Measurements from ENCODE around the gene TMEM81. TPM values are rescaled to one million over a fixed set of nuclear protein-coding genes. Genes with fewer than 3 reads are reported as not detected.

TMEM81 gene
- total RNA-seq, 1 donor from 2014 or later, result 2.7 TPM

DNA sequence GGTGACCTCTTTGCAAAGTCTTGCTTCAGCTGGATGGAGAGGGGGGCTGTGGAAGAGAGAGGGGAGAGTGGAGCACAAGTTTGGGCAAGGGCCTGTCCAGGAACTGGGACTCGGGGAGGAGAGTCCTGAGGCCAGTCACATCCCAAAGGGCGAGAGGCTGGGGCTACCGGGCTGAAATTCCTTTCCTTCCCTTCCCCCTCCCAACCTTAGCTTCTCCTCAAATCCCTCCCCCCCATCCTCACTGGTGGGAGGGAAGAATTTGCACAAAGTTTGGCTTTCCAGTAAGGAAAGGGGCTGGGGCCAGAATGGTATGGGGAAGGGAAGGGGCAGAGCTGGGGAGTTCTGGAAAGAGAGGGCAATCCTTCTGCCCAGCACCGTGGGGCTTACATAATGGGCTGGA is 40.4 kb downstream of the TMEM81 start:
- no peak for ATAC-seq (ENCODE audit: poor library complexity)

DNA sequence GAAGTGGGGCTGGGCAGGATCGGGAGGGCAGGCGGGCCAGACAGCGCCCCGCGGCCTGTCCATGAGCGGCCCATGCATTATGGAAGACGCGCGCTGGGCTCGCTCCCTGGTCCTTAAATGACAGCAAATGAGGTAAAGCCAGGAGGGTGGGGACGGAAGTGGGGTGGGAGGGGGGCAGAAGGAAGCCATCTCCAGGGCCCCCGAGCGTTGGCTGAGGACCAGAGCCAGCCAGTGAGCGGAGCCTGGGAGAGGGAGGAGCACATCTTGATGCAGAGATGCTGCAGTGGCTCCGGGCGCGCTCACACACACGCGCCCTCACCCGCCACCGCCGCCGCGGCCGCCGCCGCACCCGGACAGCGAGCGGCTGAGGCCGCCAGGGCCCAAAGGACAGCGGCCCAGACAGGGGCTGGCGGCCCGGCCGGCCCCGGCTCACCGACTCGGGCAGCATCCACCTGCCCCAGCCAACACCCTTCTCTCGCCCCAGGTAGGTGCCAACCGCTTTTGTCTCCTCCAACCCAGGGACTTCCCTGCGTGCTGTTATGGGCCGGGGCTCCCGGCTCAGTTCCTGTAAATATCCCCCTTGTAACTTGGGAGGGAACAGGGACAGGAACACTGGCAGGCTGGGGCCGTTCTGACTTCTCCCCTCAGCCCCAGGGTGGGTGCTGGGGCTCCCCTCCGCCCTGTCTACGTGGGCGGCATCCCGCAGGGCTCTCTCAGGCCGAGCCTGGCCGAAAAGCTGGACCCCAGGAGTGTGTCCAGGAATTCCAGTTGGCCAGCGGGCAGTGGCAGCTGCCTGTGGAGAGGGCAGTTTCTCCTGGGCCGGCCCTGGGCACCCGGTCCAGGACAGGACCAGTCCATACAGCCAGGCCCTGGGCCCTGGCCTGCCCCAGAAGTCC is 41.1 kb downstream of the TMEM81 start, which contains the start of gene CNTN2:
Gene CNTN2, plus strand, starts transcription at position 302 of the 896 bp plus-strand sequence. CDS start 9,974 bp downstream, outside the sequence.
- intact Hi-C loops (cut with DNase I), result no loop called here
- no peak for ATAC-seq (ENCODE audit: poor library complexity)
- DNase-seq, result no peak

More for the DNA sequence above, 40.4 kb downstream of the TMEM81 start:
- intact Hi-C loops (cut with DNase I), result no loop called here
- DNase-seq, result no peak

DNA sequence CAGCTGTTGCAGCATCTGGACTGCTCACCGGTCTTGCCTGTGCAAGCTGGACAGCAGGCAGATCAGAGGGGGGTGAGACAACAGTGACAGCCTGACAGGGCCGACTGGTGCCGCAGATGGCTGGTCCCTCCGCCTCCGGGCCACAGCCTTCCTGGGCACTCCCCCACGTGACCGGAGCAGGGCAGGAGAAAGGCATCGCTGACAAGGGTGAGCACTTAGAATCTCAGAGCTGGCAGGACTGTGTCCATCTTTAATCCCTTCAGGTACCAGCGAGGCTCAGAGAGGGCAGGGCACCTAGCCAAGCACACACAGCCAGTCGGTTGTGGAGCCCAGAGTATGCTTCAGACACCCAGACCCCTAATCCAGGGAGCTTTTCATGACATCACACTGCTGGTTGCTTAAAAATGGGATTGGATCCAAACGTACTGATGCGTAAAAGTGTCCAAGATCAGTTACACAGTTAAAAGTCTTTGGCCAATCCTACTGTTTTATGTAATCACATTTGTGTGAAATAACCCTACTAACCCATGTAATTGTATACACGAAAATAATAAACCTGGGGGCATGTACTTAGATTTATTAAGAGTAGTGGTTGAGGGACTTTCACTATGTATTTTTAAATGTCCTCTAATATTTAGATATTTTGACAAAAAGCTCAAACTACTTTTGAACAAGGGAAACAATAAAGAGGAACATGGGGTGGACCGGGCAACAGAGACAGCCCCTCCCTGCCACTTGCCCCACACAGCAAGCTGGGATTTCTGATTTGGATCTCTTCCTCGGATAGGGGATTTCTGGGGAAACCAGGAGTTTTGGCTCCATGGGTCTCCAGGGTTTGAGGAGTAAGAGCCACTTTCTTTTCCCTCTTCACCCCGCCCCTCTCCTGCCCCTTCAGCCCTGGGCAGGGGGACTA is 42.0 kb downstream of the TMEM81 start:
- intact Hi-C loops (cut with DNase I), result no loop called here
- no peak for DNase-seq
- no peak for ATAC-seq (ENCODE audit: poor library complexity)

DNA sequence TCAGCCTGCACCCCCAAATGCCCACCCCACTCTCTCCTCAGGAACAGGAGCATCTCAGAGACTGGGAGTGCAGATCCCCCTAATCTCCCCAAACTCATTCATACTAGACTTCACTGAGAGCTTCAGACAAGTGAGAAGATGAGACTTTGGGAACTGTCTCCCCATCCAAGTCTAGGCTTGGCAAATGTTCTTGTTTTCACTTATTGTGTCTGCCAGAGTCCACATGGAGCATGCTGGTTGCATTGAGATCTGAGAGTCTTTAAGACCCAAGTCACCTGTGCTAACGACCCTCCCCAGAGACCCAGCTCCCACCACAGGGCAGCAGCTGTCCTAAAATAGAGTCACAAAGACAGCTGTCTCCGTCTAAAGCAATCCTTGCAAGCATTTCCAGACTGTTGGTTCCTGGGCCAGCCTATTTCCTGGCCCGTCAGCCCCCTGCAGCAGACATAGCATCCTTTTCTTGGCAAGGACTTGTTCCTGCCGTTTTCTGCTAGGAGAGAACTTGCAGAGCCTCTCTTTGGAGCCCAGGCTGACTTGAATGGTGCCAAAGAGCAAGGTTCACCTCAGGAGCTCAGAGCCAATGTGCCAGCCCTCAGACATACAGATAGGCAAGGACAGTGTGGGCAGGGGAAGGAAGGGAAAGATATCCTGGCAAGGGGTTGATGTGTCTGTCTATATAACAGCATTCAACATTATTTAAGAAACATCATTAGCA is 43.1 kb downstream of the TMEM81 start:
- ATAC-seq (ENCODE audit: poor library complexity), result no peak
- intact Hi-C loops (cut with DNase I), result no loop called here
- DNase-seq, result no peak

DNA sequence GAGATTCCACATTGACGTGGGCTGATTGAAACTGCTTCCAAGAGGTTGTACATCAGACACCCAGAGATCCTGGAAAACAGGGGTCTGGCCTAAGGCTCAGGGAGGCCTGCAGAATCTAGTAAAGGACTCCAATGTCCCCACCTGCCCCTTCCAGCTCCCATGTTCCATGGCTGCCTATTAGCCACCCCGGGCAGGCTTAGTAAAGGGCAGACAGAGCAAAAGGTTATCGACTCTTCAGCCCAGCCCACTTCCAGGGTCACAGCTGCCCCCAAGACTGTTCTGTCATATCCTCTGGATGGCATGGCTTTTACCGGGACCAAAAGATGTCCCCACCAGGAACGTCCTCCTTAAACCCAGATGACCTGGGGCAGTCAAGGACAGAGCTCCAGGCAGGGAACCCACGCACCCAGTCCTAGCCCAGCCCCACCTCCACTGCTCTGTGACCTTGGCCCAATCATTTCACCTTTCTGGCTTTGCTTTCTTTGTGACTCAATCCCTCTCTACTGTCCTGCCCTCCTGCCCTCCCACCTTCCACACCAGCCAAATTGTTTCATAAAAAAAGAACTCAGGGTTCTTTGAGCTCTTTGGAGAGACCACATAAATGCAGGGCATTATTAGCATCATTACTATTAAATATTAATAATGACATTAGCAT is 46.0 kb downstream of the TMEM81 start:
- no peak for DNase-seq
- no peak for ATAC-seq (ENCODE audit: poor library complexity)
- intact Hi-C loops (cut with DNase I), result no loop called here

DNA sequence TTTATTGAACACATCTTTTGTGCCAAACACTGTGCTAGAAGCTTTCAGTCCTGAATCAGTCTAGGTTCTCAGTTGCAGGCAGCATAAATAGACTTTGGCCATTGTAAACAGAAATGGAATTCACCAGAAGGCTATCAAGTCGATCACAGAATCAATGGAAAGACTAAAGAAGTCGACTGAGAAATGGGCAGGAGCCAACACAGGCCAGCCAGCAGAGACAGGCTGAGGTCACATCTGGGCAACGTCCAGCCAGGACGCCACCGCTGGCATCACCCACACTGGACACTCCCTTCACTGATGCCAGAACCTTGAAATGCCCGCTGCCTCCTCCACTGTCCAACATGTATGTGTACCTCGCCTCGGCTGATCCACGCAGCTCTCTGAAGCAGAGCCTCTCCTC is 46.7 kb downstream of the TMEM81 start:
- intact Hi-C loops (cut with DNase I), result no loop called here

More for the DNA sequence above, 46.7 kb downstream of the TMEM81 start:
- ATAC-seq (ENCODE audit: poor library complexity) (no peak), DNase-seq (no peak)

Other genes starting within 250 kb of the TMEM81 start
- gene NFASC, start 213.6 kb downstream of the TMEM81 start, total RNA-seq, result 11.1 TPM
- gene CNTN2, start 41.2 kb downstream of the TMEM81 start, total RNA-seq, result 0.38 TPM
- gene RBBP5, start 37.5 kb upstream of the TMEM81 start, total RNA-seq, result 9.3 TPM
- 5.3 TPM for gene DSTYK, start 127.2 kb upstream of the TMEM81 start, total RNA-seq
- gene TMCC2, start 143.5 kb upstream of the TMEM81 start, total RNA-seq, result 1.3 TPM
- gene NUAK2, start 237.3 kb upstream of the TMEM81 start, total RNA-seq, result 1.2 TPM

Data from Right ventricle myocardium superior (tissue), 1 donor.